B cell (primary cell): ENCODE data around the gene CNTNAP4. TPM values are rescaled to one million over a fixed set of nuclear protein-coding genes. Genes with fewer than 3 reads are reported as not detected.

Source experiments
- ATAC-seq: fragments of 200-7000 bp; cut with Tn5 transposase; one replicate; pipeline ENCODE4 v1.10.0; 2021; ENCODE audit warnings: low read depth, mild to moderate bottlenecking, moderate number of reproducible peaks, moderate library complexity
- CTCF ChIA-PET: fragments of 350-600 bp; sonication (Branson Sonifier 250); formaldehyde crosslinking; loops from one replicate; lab custom pipeline; 2021; ENCODE audit warnings: antibody characterized with exemption, inconsistent platforms; lab: Charles Lee
- POLR2A ChIA-PET: fragments of 350-600 bp; sonication (Branson Sonifier 250); formaldehyde crosslinking; loops from one replicate; lab custom pipeline; 2021; ENCODE audit warnings: antibody characterized with exemption; lab: Charles Lee
- DNase-seq: peaks from one replicate; pipeline ENCODE4 v3.0.0; 2013
- H2AFZ ChIP-seq: 2 replicates; pipeline ENCODE4 v1.6.1; 2012; ENCODE audit warnings: mild to moderate bottlenecking, low read depth, low read length; ENCODE audit not compliant: insufficient read depth, poor library complexity, severe bottlenecking
- H3K27ac ChIP-seq, 2 donors: 1 replicate in 1 of 2; 2 replicates in 1 of 2; pipeline ENCODE4 v1.5.1; 2012 to 2013; ENCODE audit warnings: low read length in 2 of 2, mild to moderate bottlenecking in 2 of 2, moderate library complexity in 1 of 2
- H3K27me3 ChIP-seq, 4 experiments: fragments of 200-600 bp in 1 of 4; sonication (generic) in 1 of 4; replicated peaks in 1 of 4; 1 replicate in 2 of 4; 2 replicates in 2 of 4; pipeline versions ENCODE4 v1.6.1 to v1.7.0; 2013 to 2016; ENCODE audit warnings: low read length in 3 of 4, mild to moderate bottlenecking in 2 of 4, mixed read lengths in 1 of 4, moderate library complexity in 1 of 4; ENCODE audit not compliant: insufficient read depth in 4 of 4, control insufficient read depth in 3 of 4; ENCODE audit errors: control extremely low read depth in 1 of 4
- H3K36me3 ChIP-seq, 2 experiments: replicated peaks in 1 of 2; 1 replicate in 1 of 2; 2 replicates in 1 of 2; pipeline versions ENCODE4 v1.6.1 to v1.7.1; 2013; ENCODE audit warnings: low read length in 1 of 2; ENCODE audit not compliant: insufficient read depth in 2 of 2, control insufficient read depth in 1 of 2; ENCODE audit errors: control extremely low read depth in 1 of 2, extremely low read depth in 1 of 2
- H3K4me1 ChIP-seq, 2 donors: fragments of 200-600 bp in 1 of 2; sonication (generic) in 1 of 2; 1 replicate in 1 of 2; 2 replicates in 1 of 2; pipeline versions ENCODE4 v1.5.1 to v1.6.1; 2013 to 2017; ENCODE audit warnings: low read length in 2 of 2; ENCODE audit not compliant: control insufficient read depth in 2 of 2, insufficient read depth in 2 of 2
- H3K4me2 ChIP-seq: replicated peaks from 2 replicates; pipeline ENCODE3; 2012; ENCODE audit warnings: mild to moderate bottlenecking, low read depth, low read length; ENCODE audit not compliant: poor library complexity, severe bottlenecking
- H3K4me3 ChIP-seq, 5 experiments: fragments of 200-600 bp in 1 of 5; sonication (generic) in 1 of 5; 1 replicate in 3 of 5; 2 replicates in 2 of 5; pipeline versions ENCODE4 v1.5.1 to v1.7.0; 2011 to 2016; ENCODE audit warnings: low read length in 4 of 5, mild to moderate bottlenecking in 4 of 5, low read depth in 2 of 5, control low read depth in 1 of 5, moderate library complexity in 1 of 5; ENCODE audit not compliant: insufficient read depth in 1 of 5; ENCODE audit errors: control extremely low read depth in 1 of 5, extremely low read depth in 1 of 5
- H3K79me2 ChIP-seq: fragments of 200-600 bp; sonication (generic); one replicate; pipeline ENCODE4 v1.6.0; 2016; ENCODE audit warnings: low read length; ENCODE audit not compliant: control insufficient read depth, insufficient read depth
- H3K9ac ChIP-seq: fragments of 200-600 bp; sonication (generic); 2 replicates; pipeline ENCODE4 v1.6.1; 2017; ENCODE audit warnings: mild to moderate bottlenecking, low read length, moderate library complexity
- H3K9me3 ChIP-seq, 3 donors: one replicate each; pipeline versions ENCODE4 v1.6.1 to v1.7.1; 2013; ENCODE audit warnings: low read length in 2 of 3; ENCODE audit not compliant: control insufficient read depth in 2 of 3, insufficient read depth in 1 of 3; ENCODE audit errors: control extremely low read depth in 1 of 3
- H4K20me1 ChIP-seq: 2 replicates; pipeline ENCODE4 v1.6.0; 2012; ENCODE audit warnings: mild to moderate bottlenecking, low read length; ENCODE audit not compliant: insufficient read depth, control insufficient read depth, poor library complexity, severe bottlenecking
- H3K27ac Mint-ChIP-seq: one replicate; pipeline ENCODE4 v1.8.0; 2021; ENCODE audit warnings: mixed read lengths
- H3K27me3 Mint-ChIP-seq: one replicate; pipeline ENCODE4 v1.8.0; 2021; ENCODE audit warnings: mixed read lengths
- H3K4me1 Mint-ChIP-seq: one replicate; pipeline ENCODE4 v1.8.0; 2021; ENCODE audit warnings: mixed read lengths
- H3K4me3 Mint-ChIP-seq: one replicate; pipeline ENCODE4 v1.8.0; 2021; ENCODE audit warnings: mixed read lengths
- H3K9me3 Mint-ChIP-seq: one replicate; pipeline ENCODE4 v1.8.0; 2022; ENCODE audit warnings: mixed read lengths; ENCODE audit not compliant: insufficient read depth
- EZH2 ChIP-seq: IDR thresholded peaks from 2 replicates; pipeline ENCODE4 v1.6.1; 2012; ENCODE audit warnings: borderline replicate concordance, low read depth, mild to moderate bottlenecking, moderate library complexity, low read length; ENCODE audit not compliant: insufficient read depth, poor library complexity, severe bottlenecking
- WGBS: methylation state at CpG from one replicate; pipeline ENCODE4 v1.1.5; 2013; ENCODE audit warnings: missing lambda C conversion rate; ENCODE audit not compliant: insufficient coverage; 5-methylcytosine and 5-hydroxymethylcytosine counted together
- intact Hi-C: fragments of 100-400 bp; cut with micrococcal nuclease; formaldehyde crosslinking; loops from one replicate; pipeline ENCODE4 v1.10.0; 2022
- polyA plus RNA-seq: library from polyadenylated mRNA; depleted of rRNA; stranded (reverse); fragments of >200 nt; gene quantifications from 2 replicates; pipeline ENCODE4 v1.2.3, GENCODE V29; 2012
- small RNA-seq: library from RNA; depleted of rRNA; stranded (forward); fragments of <200 nt; gene quantifications from one replicate; pipeline ENCODE3, GENCODE V24; 2012; ENCODE audit warnings: low replicate concordance, low read depth; ENCODE audit not compliant: insufficient read length
- total RNA-seq, 2 donors: library from RNA; stranded (reverse); fragments of 120-200 nt in 1 of 2; gene quantifications; 1 replicate in 1 of 2; 2 replicates in 1 of 2; pipeline versions ENCODE4 v1.2.3 to v1.2.4, GENCODE V29; 2013 to 2022
- TF ChIP-seq, protein P1 (sequence below): fragments of 200-600 bp; IDR thresholded peaks from one replicate; pipeline ENCODE4 v1.8.0; 2022; ENCODE audit warnings: antibody characterized with exemption, mild to moderate bottlenecking

The CNTNAP4 gene
- total and polyA plus RNA-seq, 2 donors (not counting 1 experiment from before 2014, with no cell fraction given) = 0.06 TPM; not detected in 1

DNA sequence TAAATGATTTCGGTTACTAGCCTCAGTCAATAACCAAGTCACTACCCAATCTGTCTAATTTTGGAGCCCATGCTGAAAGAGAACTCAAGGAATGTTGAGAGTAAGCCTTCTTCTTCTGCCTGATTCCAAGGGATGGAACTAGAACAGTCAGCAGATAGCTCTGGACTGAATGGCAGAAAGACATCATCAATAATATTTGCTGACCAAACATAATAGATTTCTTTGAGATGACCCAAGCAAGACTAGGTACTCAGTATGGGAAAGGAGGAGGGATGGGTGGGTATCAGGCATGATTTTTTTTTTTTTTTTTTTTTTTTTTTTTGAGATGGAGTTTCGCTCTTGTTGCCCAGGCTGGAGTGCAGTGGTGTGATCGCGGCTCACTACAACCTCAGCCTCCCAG lies 330.1 kb downstream of the CNTNAP4 start:
- Mint-ChIP-seq H3K27ac (no peak overlapping the region), H3K27me3 (no peaks in the 10 kb centered on the region), H3K4me1 (no peaks in the 10 kb centered on the region), H3K4me3 (no peak overlapping the region), H3K9me3 (no peaks in the 10 kb centered on the region)
- ATAC-seq (no peak), DNase-seq (no peak)
- no peaks in the 10 kb centered on the region for H3K27me3 ChIP-seq
- no peaks in the 10 kb centered on the region for H3K36me3 ChIP-seq
- TF ChIP-seq, protein P1, sequence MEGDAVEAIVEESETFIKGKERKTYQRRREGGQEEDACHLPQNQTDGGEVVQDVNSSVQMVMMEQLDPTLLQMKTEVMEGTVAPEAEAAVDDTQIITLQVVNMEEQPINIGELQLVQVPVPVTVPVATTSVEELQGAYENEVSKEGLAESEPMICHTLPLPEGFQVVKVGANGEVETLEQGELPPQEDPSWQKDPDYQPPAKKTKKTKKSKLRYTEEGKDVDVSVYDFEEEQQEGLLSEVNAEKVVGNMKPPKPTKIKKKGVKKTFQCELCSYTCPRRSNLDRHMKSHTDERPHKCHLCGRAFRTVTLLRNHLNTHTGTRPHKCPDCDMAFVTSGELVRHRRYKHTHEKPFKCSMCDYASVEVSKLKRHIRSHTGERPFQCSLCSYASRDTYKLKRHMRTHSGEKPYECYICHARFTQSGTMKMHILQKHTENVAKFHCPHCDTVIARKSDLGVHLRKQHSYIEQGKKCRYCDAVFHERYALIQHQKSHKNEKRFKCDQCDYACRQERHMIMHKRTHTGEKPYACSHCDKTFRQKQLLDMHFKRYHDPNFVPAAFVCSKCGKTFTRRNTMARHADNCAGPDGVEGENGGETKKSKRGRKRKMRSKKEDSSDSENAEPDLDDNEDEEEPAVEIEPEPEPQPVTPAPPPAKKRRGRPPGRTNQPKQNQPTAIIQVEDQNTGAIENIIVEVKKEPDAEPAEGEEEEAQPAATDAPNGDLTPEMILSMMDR = no peak
- no peak for TF ChIP-seq EZH2
- ChIA-PET POLR2A (no interaction called here), CTCF (no interaction called here)
- intact Hi-C loops = no loop called here
- H2AFZ ChIP-seq = no peak overlapping the region
- no peak overlapping the region for H3K4me3 ChIP-seq
- H3K9me3 ChIP-seq = no peaks in the 10 kb centered on the region
- H3K27ac ChIP-seq = no peak overlapping the region
- H4K20me1 ChIP-seq = no peaks in the 10 kb centered on the region
- H3K79me2 ChIP-seq = no peaks in the 10 kb centered on the region
- H3K4me1 ChIP-seq = no peaks in the 10 kb centered on the region
- WGBS = no CpG with 5 or more reads among the region's 4 CpGs
- no peak overlapping the region for H3K9ac ChIP-seq
- no peak overlapping the region for H3K4me2 ChIP-seq

Small RNA genes within 50 kb of the gene (small RNA-seq; reads per million reads assigned to genes)
- gene RF00133 = not detected
- gene RN7SKP233 = not detected
